ENCODE results near the gene MAP3K20. TPM values are rescaled to one million over a fixed set of nuclear protein-coding genes. Genes with fewer than 3 reads are reported as not detected.

The MAP3K20 gene
- polyA plus RNA-seq, 1 of the 3 experiments (the other 2 are of a cell fraction) = 8.5 TPM

DNA sequence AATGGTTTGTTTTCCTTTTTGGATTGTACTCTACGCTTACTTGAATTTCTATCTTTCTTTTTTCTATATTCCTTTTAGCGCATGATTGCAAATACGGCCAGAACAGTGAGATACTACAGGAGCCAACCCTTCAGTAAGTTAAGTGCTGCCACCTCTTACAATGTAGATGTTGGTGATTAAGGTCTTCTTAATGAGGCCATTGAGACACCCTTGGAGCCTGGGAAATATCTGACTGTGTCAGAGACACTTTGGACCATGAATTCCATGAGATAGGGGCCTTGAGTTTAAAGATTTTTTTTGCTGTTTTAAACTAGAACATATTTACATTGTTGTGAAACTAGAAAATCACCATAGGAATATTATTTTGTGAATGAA is 27.1 kb upstream of the MAP3K20 start:
- Histone ChIP-seq H3K9me3 (no peaks in the 10 kb centered on the region), H3K27ac (ENCODE audit: low read depth in 2 of 2, low read length in 1 of 2) (peak overlapping the region; percentile 53 to 86), H3K4me1 (ENCODE audit: control insufficient read depth in 1 of 2, insufficient read depth in 2 of 2, low read depth in 1 of 2, low read length in 1 of 2) (peaks cover 2 to 28% of the 10 kb centered on the region in 2 experiments), H3K27me3 (ENCODE audit: insufficient read depth) (no peaks in the 10 kb centered on the region), H4K20me1 (ENCODE audit: insufficient read depth) (no peaks in the 10 kb centered on the region), H3F3A (replicated peaks; ENCODE audit: insufficient read depth) (peaks cover 18% of the 10 kb centered on the region), H3K4me3 (ENCODE audit: low read depth in 2 of 2, low read length in 1 of 2) (no peak overlapping the region), H2AFZ (ENCODE audit: low read depth) (no peak overlapping the region), H3K9me2 (no peaks in the 10 kb centered on the region), H3K4me2 (peak overlapping the region; percentile 29; the same call in 1 of the 2 replicates), H3K9ac (peak overlapping the region; percentile 39; the same call in 1 of the 2 replicates), H3K79me2 (ENCODE audit: insufficient read depth) (no peaks in the 10 kb centered on the region), H3K36me3 (replicated peaks in 1 of 2; ENCODE audit: control insufficient read depth in 1 of 2, insufficient read depth in 2 of 2, low read length in 1 of 2) (no peaks in the 10 kb centered on the region)
- ChIA-PET POLR2A (no interaction called here), CTCF (interaction anchor here (1.8 kb wide), 1 partner anchor 20 kb away, joined by 5 read pairs; no protein-coding TSS in a partner anchor)
- TF ChIP-seq RXRA (IDR thresholded peaks at IDR 0.05; ENCODE audit: borderline replicate concordance, low read depth) = no peak
- no peak for TF ChIP-seq ELF1 (IDR thresholded peaks at IDR 0.05)
- TF ChIP-seq, protein P1, sequence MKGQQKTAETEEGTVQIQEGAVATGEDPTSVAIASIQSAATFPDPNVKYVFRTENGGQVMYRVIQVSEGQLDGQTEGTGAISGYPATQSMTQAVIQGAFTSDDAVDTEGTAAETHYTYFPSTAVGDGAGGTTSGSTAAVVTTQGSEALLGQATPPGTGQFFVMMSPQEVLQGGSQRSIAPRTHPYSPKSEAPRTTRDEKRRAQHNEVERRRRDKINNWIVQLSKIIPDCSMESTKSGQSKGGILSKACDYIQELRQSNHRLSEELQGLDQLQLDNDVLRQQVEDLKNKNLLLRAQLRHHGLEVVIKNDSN (IDR thresholded peaks at IDR 0.05; ENCODE audit: borderline replicate concordance, low read depth) = no peak
- no peak for TF ChIP-seq TCF12 (IDR thresholded peaks at IDR 0.05)
- no peak for TF ChIP-seq MXI1 (IDR thresholded peaks at IDR 0.05; ENCODE audit: low read depth, low read length)
- TF ChIP-seq SIN3A (IDR thresholded peaks at IDR 0.05; ENCODE audit: borderline replicate concordance, low read depth, low read length) = no peak
- WGBS (ENCODE audit: low lambda C conversion rate) = 92% methylated on average over 3 of the region's 3 CpGs
- no peak for DNase-seq

DNA sequence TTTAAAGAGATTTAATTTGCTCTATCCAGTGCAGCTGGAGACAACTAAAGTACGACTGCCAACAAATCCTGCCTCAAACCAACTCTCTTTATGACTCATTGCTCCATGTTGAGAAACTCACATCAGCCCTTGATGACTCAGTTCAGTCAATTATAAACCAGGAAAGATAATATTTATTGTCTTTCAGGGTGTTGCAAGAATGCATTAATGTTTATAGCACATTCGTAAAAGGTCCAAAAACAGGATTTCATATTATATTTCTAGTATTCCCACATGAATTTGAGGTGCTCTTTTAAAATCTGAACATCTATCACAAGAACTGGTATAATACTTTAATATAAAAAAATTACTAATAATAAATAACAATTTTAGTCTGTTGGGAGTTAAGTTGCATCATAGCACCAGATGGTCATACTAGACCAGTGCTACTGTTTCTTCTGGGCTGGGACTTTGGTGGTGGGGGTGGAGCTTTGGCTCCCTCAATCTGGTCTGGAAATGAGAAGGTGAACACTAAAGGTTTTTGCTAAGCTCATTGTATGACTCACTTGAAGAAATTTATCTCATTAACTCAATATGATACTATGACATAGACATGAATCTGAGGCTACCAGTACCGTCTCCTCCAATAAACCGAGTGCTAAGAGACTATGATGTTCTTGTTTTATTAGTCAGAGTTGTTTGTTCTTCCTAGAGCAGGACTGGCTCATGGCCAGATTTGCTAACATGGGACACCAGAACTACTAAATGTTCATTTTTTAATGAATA is 26.6 kb upstream of the MAP3K20 start:
- peak overlapping the region; percentile 8; the same call in 1 of the 2 replicates for H3K9ac ChIP-seq
- ChIA-PET POLR2A (no interaction called here), CTCF (interaction anchor here (0.9 to 1.0 kb wide), 2 partner anchors 33 to 162 kb away, joined by 3 read pairs; no protein-coding TSS in a partner anchor)
- no peaks in the 10 kb centered on the region for H3K9me2 ChIP-seq
- H3K27ac ChIP-seq (ENCODE audit: low read depth in 2 of 2, low read length in 1 of 2) = peak overlapping the region; percentile 55 to 86; a peak in 3 of 4 replicates
- no peak for DNase-seq
- no peaks in the 10 kb centered on the region for H3K79me2 ChIP-seq (ENCODE audit: insufficient read depth)
- H3K9me3 ChIP-seq = no peaks in the 10 kb centered on the region
- H3K36me3 ChIP-seq (replicated peaks in 1 of 2; ENCODE audit: control insufficient read depth in 1 of 2, insufficient read depth in 2 of 2, low read length in 1 of 2) = no peaks in the 10 kb centered on the region
- peaks cover 19% of the 10 kb centered on the region for H3F3A ChIP-seq (replicated peaks; ENCODE audit: insufficient read depth)
- H3K27me3 ChIP-seq (ENCODE audit: insufficient read depth) = no peaks in the 10 kb centered on the region
- peak; percentile 87 for TF ChIP-seq NFIC (IDR thresholded peaks at IDR 0.05; ENCODE audit: borderline replicate concordance)
- TF ChIP-seq JUND (IDR thresholded peaks at IDR 0.05) = peak; percentile 98
- peak; percentile 61; the same call in 1 of the 2 replicates for TF ChIP-seq POLR2AphosphoS5 (IDR thresholded peaks at IDR 0.05; ENCODE audit: low read depth, low read length)
- no peak for TF ChIP-seq GABPA (IDR thresholded peaks at IDR 0.05; ENCODE audit: low read depth)
- peak; percentile 91 for TF ChIP-seq MEF2A (IDR thresholded peaks at IDR 0.05; ENCODE audit: borderline replicate concordance, low read depth)
- TF ChIP-seq, protein P2, sequence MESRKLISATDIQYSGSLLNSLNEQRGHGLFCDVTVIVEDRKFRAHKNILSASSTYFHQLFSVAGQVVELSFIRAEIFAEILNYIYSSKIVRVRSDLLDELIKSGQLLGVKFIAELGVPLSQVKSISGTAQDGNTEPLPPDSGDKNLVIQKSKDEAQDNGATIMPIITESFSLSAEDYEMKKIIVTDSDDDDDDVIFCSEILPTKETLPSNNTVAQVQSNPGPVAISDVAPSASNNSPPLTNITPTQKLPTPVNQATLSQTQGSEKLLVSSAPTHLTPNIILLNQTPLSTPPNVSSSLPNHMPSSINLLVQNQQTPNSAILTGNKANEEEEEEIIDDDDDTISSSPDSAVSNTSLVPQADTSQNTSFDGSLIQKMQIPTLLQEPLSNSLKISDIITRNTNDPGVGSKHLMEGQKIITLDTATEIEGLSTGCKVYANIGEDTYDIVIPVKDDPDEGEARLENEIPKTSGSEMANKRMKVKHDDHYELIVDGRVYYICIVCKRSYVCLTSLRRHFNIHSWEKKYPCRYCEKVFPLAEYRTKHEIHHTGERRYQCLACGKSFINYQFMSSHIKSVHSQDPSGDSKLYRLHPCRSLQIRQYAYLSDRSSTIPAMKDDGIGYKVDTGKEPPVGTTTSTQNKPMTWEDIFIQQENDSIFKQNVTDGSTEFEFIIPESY (IDR thresholded peaks at IDR 0.05; ENCODE audit: borderline replicate concordance, low read depth) = no peak
- TF ChIP-seq RCOR1 (IDR thresholded peaks at IDR 0.05; ENCODE audit: low read length) = no peak
- peak; percentile 37 to 75; a peak in 2 of 4 replicates for TF ChIP-seq EP300 (IDR thresholded peaks at IDR 0.05; ENCODE audit: borderline replicate concordance in 1 of 2, low read depth in 1 of 2, low read length in 1 of 2)
- TF ChIP-seq, protein P3, sequence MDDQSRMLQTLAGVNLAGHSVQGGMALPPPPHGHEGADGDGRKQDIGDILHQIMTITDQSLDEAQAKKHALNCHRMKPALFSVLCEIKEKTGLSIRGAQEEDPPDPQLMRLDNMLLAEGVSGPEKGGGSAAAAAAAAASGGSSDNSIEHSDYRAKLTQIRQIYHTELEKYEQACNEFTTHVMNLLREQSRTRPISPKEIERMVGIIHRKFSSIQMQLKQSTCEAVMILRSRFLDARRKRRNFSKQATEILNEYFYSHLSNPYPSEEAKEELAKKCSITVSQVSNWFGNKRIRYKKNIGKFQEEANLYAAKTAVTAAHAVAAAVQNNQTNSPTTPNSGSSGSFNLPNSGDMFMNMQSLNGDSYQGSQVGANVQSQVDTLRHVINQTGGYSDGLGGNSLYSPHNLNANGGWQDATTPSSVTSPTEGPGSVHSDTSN (IDR thresholded peaks at IDR 0.05) = peak; percentile 84
- TF ChIP-seq FOSL2 (IDR thresholded peaks at IDR 0.05; ENCODE audit: borderline replicate concordance, low read depth) = peak; percentile 99
- peak; percentile 11; the same call in 1 of the 2 replicates for TF ChIP-seq RXRA (IDR thresholded peaks at IDR 0.05; ENCODE audit: borderline replicate concordance, low read depth)
- peak; percentile 81 for TF ChIP-seq TCF12 (IDR thresholded peaks at IDR 0.05)
- no peak for TF ChIP-seq SMC3 (IDR thresholded peaks at IDR 0.05; ENCODE audit: low read depth, low read length)
- 0 out of 2 replicates have a peak, but pooled peaks have one; percentile 52 for TF ChIP-seq TEAD4 (IDR thresholded peaks at IDR 0.05; ENCODE audit: borderline replicate concordance, insufficient read depth)
- no peak for TF ChIP-seq ELF1 (IDR thresholded peaks at IDR 0.05)
- TF ChIP-seq FOXM1 (IDR thresholded peaks at IDR 0.05; ENCODE audit: low read depth) = peak; percentile 22; the same call in 1 of the 2 replicates
- no peak for TF ChIP-seq RFX5 (IDR thresholded peaks at IDR 0.05; ENCODE audit: low read length)
- no peaks in the 10 kb centered on the region for H4K20me1 ChIP-seq (ENCODE audit: insufficient read depth)
- H3K4me1 ChIP-seq (ENCODE audit: control insufficient read depth in 1 of 2, insufficient read depth in 2 of 2, low read depth in 1 of 2, low read length in 1 of 2) = peaks cover 2 to 34% of the 10 kb centered on the region in 2 experiments
- WGBS (ENCODE audit: low lambda C conversion rate) = 11% methylated on average over 4 of the region's 4 CpGs
- no peak overlapping the region for H3K4me3 ChIP-seq (ENCODE audit: low read depth in 2 of 2, low read length in 1 of 2)
- H3K4me2 ChIP-seq = peak overlapping the region; percentile 29; the same call in 1 of the 2 replicates
- H2AFZ ChIP-seq (ENCODE audit: low read depth) = no peak overlapping the region

Data from SK-N-SH (cell line).